Parathyroid adenoma (tissue), 2 donors: ENCODE measurements around the gene SYT14.
"Not testable (repeated sequence)": the region's sequence is repeated elsewhere in the genome, so short reads cannot be mapped to it uniquely, and the experiment has no call there.

Experiments used
- H2AFZ ChIP-seq: fragments of 300-600 bp; sonication (generic); one replicate; pipeline ENCODE4 v1.7.0; 2017; ENCODE audit warnings: antibody characterized with exemption, mild to moderate bottlenecking
- H3K27ac ChIP-seq: fragments of 300-600 bp; sonication (generic); one replicate; pipeline ENCODE4 v1.7.0; 2017
- H3K27me3 ChIP-seq: fragments of 300-600 bp; sonication (generic); one replicate; pipeline ENCODE4 v1.7.0; 2017; ENCODE audit warnings: low read length; ENCODE audit not compliant: control insufficient read depth, insufficient read depth
- H3K36me3 ChIP-seq: fragments of 300-600 bp; sonication (generic); one replicate; pipeline ENCODE4 v1.7.0; 2017; ENCODE audit warnings: low read length; ENCODE audit not compliant: control insufficient read depth, insufficient read depth
- H3K4me1 ChIP-seq: fragments of 300-600 bp; sonication (generic); one replicate; pipeline ENCODE4 v1.7.0; 2017; ENCODE audit warnings: control low read depth
- H3K4me2 ChIP-seq: fragments of 300-600 bp; sonication (generic); one replicate; pipeline ENCODE4 v1.7.0; 2017; ENCODE audit warnings: low read length
- H3K4me3 ChIP-seq: fragments of 300-600 bp; sonication (generic); one replicate; pipeline ENCODE4 v1.7.0; 2017; ENCODE audit warnings: low read depth, low read length
- H3K79me2 ChIP-seq: fragments of 300-600 bp; sonication (generic); one replicate; pipeline ENCODE4 v1.7.0; 2017; ENCODE audit warnings: control low read depth
- H3K9ac ChIP-seq: fragments of 300-600 bp; sonication (generic); one replicate; pipeline ENCODE4 v1.7.0; 2017; ENCODE audit warnings: mild to moderate bottlenecking
- H3K9me3 ChIP-seq: fragments of 300-600 bp; sonication (generic); one replicate; pipeline ENCODE4 v1.7.0; 2017; ENCODE audit warnings: low read length; ENCODE audit not compliant: control insufficient read depth
- TF ChIP-seq, protein P1 (sequence below): fragments of 300-600 bp; sonication (generic); IDR thresholded peaks from one replicate; pipeline ENCODE4 v1.7.0; 2017; ENCODE audit warnings: antibody characterized with exemption, mild to moderate bottlenecking
- donor health status: primary hyperparathyroidism.

Gene SYT14

DNA sequence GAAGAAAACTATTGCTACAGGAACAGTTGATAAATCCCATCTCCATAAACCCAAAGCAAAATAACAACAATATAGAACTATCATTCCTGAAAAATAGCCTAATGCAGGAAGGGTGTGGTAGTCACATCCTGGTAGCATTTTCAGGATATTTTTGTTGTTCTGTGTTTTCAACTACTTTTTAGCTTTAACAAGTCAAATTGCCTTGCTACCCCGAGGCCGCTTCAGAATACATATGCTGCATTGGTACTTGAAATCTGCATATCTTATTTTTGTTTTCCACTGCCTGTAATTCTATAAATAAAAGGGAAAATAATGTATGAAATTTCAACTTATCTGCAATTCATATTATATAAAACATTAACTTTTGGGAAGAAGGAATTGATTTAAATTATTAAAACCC lies 36.8 kb upstream of the SYT14 start:
- H3K36me3 ChIP-seq: no peaks in the 10 kb centered on the region
- no peaks in the 10 kb centered on the region for H3K79me2 ChIP-seq
- H3K27me3 ChIP-seq: no peaks in the 10 kb centered on the region
- H3K27ac ChIP-seq: no peak overlapping the region
- H3K9ac ChIP-seq: no peak overlapping the region
- no peaks in the 10 kb centered on the region for H3K4me1 ChIP-seq
- no peak overlapping the region for H3K4me3 ChIP-seq
- no peak overlapping the region for H2AFZ ChIP-seq
- no peak overlapping the region for H3K4me2 ChIP-seq
- TF ChIP-seq, protein P1, sequence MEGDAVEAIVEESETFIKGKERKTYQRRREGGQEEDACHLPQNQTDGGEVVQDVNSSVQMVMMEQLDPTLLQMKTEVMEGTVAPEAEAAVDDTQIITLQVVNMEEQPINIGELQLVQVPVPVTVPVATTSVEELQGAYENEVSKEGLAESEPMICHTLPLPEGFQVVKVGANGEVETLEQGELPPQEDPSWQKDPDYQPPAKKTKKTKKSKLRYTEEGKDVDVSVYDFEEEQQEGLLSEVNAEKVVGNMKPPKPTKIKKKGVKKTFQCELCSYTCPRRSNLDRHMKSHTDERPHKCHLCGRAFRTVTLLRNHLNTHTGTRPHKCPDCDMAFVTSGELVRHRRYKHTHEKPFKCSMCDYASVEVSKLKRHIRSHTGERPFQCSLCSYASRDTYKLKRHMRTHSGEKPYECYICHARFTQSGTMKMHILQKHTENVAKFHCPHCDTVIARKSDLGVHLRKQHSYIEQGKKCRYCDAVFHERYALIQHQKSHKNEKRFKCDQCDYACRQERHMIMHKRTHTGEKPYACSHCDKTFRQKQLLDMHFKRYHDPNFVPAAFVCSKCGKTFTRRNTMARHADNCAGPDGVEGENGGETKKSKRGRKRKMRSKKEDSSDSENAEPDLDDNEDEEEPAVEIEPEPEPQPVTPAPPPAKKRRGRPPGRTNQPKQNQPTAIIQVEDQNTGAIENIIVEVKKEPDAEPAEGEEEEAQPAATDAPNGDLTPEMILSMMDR: no peak
- no peaks in the 10 kb centered on the region for H3K9me3 ChIP-seq

DNA sequence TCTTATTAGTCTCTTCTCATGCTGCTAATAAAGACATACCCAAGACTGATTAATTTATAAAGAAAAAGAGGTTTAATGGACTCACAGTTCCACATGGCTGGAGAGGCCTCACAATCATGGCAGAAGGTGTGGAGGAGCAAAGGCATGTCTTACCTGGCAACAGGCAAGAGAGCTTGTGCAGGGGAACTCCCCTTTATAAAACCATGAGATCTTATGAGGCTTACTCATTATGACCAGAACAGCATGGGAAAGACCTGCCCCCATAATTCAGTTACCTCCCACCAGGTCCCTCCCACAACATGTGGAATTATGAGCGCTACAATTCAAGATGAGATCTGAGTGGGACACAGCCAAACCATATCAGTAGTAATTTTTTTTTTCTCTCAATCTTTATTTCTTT lies 33.2 kb upstream of the SYT14 start:
- not testable (repeated sequence) for H3K27me3 ChIP-seq, H3K9me3 ChIP-seq, H3K27ac ChIP-seq, H3K4me2 ChIP-seq, H2AFZ ChIP-seq, H3K79me2 ChIP-seq, H3K36me3 ChIP-seq, H3K9ac ChIP-seq, H3K4me3 ChIP-seq, H3K4me1 ChIP-seq

DNA sequence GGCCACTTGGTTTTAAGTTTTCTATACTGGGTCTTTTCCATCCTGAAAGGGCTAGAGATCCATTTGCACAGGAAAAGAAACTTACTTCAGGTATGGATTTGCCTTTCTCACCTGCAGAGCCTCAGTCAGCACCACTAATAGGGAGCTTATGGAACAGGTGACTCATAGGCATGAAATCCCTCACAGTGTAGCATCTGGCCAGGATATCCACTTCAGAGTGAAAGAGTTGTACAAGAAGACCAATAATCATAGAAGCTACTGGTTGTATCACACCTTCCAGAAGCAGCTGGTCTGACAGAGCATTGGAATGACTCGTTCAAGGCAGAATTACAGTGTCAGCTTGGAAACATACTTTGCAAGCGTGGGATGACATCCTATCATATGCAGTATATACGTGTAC lies 26.3 kb upstream of the SYT14 start:
- no peak overlapping the region for H3K9ac ChIP-seq
- no peak overlapping the region for H3K4me3 ChIP-seq
- H3K4me2 ChIP-seq: no peak overlapping the region
- no peak overlapping the region for H3K27ac ChIP-seq
- H3K79me2 ChIP-seq: no peaks in the 10 kb centered on the region
- no peaks in the 10 kb centered on the region for H3K27me3 ChIP-seq
- TF ChIP-seq, protein P1: no peak
- no peaks in the 10 kb centered on the region for H3K9me3 ChIP-seq
- peaks cover 3% of the 10 kb centered on the region for H3K36me3 ChIP-seq
- H2AFZ ChIP-seq: no peak overlapping the region
- H3K4me1 ChIP-seq: no peaks in the 10 kb centered on the region

DNA sequence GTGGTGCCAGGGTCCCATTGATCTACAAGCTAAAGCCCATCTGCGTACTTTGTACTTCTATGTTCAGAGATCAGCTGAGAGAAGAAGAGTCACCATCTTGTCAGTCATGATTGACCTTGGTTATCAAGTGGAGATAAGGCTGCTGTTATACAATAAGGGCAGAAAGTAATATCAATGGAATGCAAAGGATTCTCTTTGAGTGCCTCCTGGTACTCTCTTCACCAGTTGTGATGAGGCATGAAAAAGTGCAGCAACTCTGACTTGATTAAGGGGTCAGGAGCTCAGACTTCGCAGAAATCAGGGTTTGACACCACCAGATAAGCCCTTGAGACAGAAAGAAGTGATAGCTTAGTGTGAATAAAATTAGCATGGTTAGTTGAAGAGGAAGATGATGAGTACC lies 25.7 kb upstream of the SYT14 start:
- no peaks in the 10 kb centered on the region for H3K27me3 ChIP-seq
- H2AFZ ChIP-seq: no peak overlapping the region
- no peak overlapping the region for H3K4me2 ChIP-seq
- H3K36me3 ChIP-seq: peaks cover 3% of the 10 kb centered on the region
- H3K9ac ChIP-seq: no peak overlapping the region
- H3K4me1 ChIP-seq: no peaks in the 10 kb centered on the region
- H3K9me3 ChIP-seq: no peaks in the 10 kb centered on the region
- H3K4me3 ChIP-seq: no peak overlapping the region
- TF ChIP-seq, protein P1: no peak
- no peak overlapping the region for H3K27ac ChIP-seq
- no peaks in the 10 kb centered on the region for H3K79me2 ChIP-seq

DNA sequence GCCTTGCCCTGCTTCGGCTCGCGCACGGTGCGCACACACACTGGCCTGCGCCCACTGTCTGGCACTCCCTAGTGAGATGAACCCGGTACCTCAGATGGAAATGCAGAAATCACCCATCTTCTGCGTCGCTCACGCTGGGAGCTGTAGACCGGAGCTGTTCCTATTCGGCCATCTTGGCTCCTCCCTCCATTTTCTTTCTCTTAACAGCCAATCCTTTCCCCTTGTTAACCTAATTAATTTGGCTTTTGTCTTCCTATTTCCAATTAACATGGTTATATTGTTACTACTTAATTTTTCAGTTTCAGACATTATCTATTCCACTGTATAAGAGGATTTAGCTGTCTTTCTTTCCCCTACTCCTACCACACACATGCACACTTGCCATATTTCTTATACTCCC lies 18.4 kb upstream of the SYT14 start:
- not testable (repeated sequence) for H3K27ac ChIP-seq, H3K36me3 ChIP-seq, H3K4me3 ChIP-seq, H3K27me3 ChIP-seq, H2AFZ ChIP-seq, H3K4me2 ChIP-seq, H3K4me1 ChIP-seq, H3K79me2 ChIP-seq, H3K9me3 ChIP-seq, H3K9ac ChIP-seq

DNA sequence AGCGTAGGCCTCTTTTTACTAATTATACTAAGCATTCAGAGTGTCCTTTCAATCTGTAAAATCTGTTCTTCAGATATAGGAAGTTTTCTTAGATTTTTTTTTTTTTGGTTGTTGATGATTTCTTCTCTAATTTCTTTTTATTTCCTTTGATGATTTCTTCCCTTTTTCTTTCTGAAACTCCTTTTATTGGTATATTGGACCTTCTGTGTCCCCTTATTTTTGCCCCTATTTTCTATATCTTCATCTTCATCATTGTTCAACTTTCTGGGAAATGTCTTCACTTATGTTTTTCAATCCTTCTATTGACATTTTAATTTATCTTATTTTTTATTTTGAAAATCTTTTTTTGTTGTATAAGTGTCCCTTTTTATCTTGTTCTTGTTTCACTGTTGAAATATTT lies 17.2 kb upstream of the SYT14 start:
- no peaks in the 10 kb centered on the region for H3K9me3 ChIP-seq
- no peaks in the 10 kb centered on the region for H3K36me3 ChIP-seq
- H3K4me2 ChIP-seq: no peak overlapping the region
- no peaks in the 10 kb centered on the region for H3K4me1 ChIP-seq
- TF ChIP-seq, protein P1: no peak
- no peak overlapping the region for H3K9ac ChIP-seq
- H3K27me3 ChIP-seq: no peaks in the 10 kb centered on the region
- H3K79me2 ChIP-seq: no peaks in the 10 kb centered on the region
- H3K27ac ChIP-seq: no peak overlapping the region
- no peak overlapping the region for H3K4me3 ChIP-seq
- no peak overlapping the region for H2AFZ ChIP-seq
